GM12891 (cell line): ENCODE data around the gene PHF19.
A peak's percentile ranks its signal among the peaks of the same experiment; 100 is the strongest.

Source experiments
- PAX5 ChIP-seq: IDR thresholded peaks from 2 replicates; pipeline ENCODE4 v1.6.1; 2011; ENCODE audit warnings: low read length, moderate library complexity, mild to moderate bottlenecking; ENCODE audit not compliant: insufficient read depth, severe bottlenecking
- POLR2A ChIP-seq: IDR thresholded peaks from 2 replicates; pipeline ENCODE4 v1.6.1; 2011; ENCODE audit warnings: low read depth, low read length, control low read depth
- POLR2AphosphoS5 ChIP-seq: IDR thresholded peaks from 2 replicates; pipeline ENCODE4 v1.6.1; 2011; ENCODE audit warnings: low read depth, low read length, control low read depth
- TAF1 ChIP-seq: IDR thresholded peaks from 2 replicates; pipeline ENCODE4 v1.6.1; 2011; ENCODE audit warnings: low read depth, low read length, control low read depth

DNA sequence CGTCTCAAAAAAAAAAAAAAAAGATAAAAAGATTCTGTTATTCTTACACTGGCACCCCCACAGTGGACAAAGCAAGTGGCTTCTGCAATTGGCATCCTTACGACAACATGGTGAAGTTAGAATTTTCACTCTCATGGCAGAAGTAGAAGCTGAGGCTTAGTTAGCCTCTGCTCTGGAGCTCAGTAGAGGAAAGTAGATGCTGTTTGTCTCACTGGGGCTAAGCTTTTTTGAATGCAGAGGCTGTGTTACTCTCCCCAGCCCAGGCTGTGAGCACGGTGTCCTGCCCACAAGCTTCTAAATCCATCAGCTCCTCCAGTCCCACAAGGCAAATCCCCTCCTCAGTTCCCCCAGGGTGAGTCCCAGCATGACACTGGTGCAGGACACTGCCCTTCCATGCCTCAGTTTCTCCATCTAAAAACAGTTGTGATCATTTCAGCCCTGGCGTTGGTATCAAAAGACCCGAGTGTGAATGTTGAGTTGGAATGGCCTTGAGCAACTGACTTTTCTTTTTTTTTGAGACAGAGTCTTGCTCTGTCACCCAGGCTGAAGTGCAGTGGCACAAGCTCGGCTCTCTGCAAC, 22.6 kb upstream of the PHF19 start:
- TF ChIP-seq POLR2AphosphoS5 (peak; percentile 89), POLR2A (peak; percentile 83), TAF1 (no peak), PAX5 (no peak)
